ENCODE results near the gene SHISAL2B.

DNA sequence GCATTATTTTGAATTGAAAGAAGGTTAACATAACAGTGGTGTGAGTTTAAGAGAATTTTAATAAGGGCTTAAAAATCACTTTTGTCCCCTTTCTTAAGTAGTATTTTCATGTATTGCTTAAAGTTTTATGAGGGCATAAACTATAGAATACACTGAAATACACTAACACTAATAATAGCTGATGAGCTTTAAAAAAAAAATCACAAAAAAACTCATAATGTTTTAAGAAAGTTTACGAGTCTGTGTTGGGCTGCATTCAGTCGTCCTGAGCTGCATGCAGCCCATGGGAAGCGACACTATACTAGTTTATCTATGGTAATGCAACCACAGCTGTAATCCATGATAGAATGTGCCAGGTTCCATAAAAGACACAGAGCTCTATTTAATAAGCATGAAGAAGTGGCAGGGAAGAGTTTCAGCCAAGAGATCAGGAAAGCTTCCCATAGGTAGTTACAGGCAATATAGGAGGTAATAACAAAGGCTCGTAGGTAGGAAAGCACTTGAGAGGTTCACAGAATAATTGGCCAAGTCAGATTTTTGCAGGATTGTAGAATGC, 73.7 kb downstream of the SHISAL2B start:
- TF ChIP-seq, protein P1, sequence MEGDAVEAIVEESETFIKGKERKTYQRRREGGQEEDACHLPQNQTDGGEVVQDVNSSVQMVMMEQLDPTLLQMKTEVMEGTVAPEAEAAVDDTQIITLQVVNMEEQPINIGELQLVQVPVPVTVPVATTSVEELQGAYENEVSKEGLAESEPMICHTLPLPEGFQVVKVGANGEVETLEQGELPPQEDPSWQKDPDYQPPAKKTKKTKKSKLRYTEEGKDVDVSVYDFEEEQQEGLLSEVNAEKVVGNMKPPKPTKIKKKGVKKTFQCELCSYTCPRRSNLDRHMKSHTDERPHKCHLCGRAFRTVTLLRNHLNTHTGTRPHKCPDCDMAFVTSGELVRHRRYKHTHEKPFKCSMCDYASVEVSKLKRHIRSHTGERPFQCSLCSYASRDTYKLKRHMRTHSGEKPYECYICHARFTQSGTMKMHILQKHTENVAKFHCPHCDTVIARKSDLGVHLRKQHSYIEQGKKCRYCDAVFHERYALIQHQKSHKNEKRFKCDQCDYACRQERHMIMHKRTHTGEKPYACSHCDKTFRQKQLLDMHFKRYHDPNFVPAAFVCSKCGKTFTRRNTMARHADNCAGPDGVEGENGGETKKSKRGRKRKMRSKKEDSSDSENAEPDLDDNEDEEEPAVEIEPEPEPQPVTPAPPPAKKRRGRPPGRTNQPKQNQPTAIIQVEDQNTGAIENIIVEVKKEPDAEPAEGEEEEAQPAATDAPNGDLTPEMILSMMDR (IDR thresholded peaks at IDR 0.05): no peak
- TF ChIP-seq POLR2A (IDR thresholded peaks at IDR 0.05): no peak
